A549 (cell line): Measurements from ENCODE around the gene EXOC2. TPM values are rescaled to one million over a fixed set of nuclear protein-coding genes. Genes with fewer than 3 reads are reported as not detected.

Experiments used
- ATAC-seq, 2 experiments: fragments of 200-7000 bp in 1 of 2; fragments of >200 bp in 1 of 2; cut with Nextera tagmentation in 1 of 2; cut with Tn5 transposase in 1 of 2; 3 replicates each; pipeline versions ENCODE4 v1.8.0 to v1.9.1; 2018 to 2020; ENCODE audit warnings: mild to moderate bottlenecking in 1 of 2, moderate library complexity in 1 of 2
- CTCF ChIA-PET: fragments of 300-600 bp; sonication (Branson Sonifier 250); formaldehyde crosslinking; extraction: SDS; loops from one replicate; lab custom pipeline; 2021; ENCODE audit warnings: antibody characterized with exemption, inconsistent platforms; lab: Yijun Ruan, JAX
- POLR2A ChIA-PET: fragments of 350-600 bp; formaldehyde crosslinking; extraction: SDS; loops from one replicate; lab custom pipeline; 2021; ENCODE audit warnings: antibody characterized with exemption, inconsistent platforms; lab: Yijun Ruan, JAX
- DNase-seq, 2 experiments: peaks; one replicate each; pipeline versions ENCODE4 v3.0.0 to v3.0.0-alpha.2; 2011 to 2016; ENCODE audit warnings: low read depth in 1 of 2, low spot score in 1 of 2
- FAIRE-seq: peaks from 2 replicates; lab custom pipeline; 2011; peaks lifted over from hg19 to GRCh38; lab: Jason Lieb, UNC
- H3K27ac ChIP-seq, 2 experiments: fragments of >200 bp; sonication (Bioruptor Twin); formaldehyde crosslinking; 3 replicates each; pipeline ENCODE4 v1.5.1; 2016 to 2017
- H3K4me1 ChIP-seq: fragments of >200 bp; sonication (Bioruptor Twin); formaldehyde crosslinking; 3 replicates; pipeline ENCODE4 v1.6.1; 2016
- H3K4me2 ChIP-seq: fragments of >200 bp; sonication (Bioruptor Twin); formaldehyde crosslinking; 3 replicates; pipeline ENCODE4 v1.6.1; 2016
- H3K4me3 ChIP-seq: fragments of >200 bp; sonication (Bioruptor Twin); formaldehyde crosslinking; 3 replicates; pipeline ENCODE4 v1.5.1; 2016
- H3K9me3 ChIP-seq: fragments of >200 bp; sonication (Bioruptor Twin); formaldehyde crosslinking; 3 replicates; pipeline ENCODE4 v1.6.1; 2016
- BHLHE40 ChIP-seq: IDR thresholded peaks from 2 replicates; pipeline ENCODE4 v1.6.1; 2012; ENCODE audit warnings: low read depth, low read length, inconsistent platforms
- CTCF ChIP-seq: fragments of >200 bp; sonication (Bioruptor Twin); formaldehyde crosslinking; IDR thresholded peaks from 3 replicates; pipeline ENCODE4 v1.5.1; 2016
- E2F6 ChIP-seq: IDR thresholded peaks from 2 replicates; pipeline ENCODE4 v1.6.1; 2012; ENCODE audit warnings: low read depth, borderline replicate concordance
- ELK1 ChIP-seq: fragments of 150-350 bp; IDR thresholded peaks from 2 replicates; pipeline ENCODE4 v1.6.1; 2014; ENCODE audit warnings: low read depth, mild to moderate bottlenecking, low read length
- EP300 ChIP-seq, 2 experiments: fragments of >200 bp; sonication (Bioruptor Twin); formaldehyde crosslinking; IDR thresholded peaks; 2 replicates in 1 of 2; 3 replicates in 1 of 2; pipeline ENCODE4 v1.6.1; 2016 to 2017
- ESRRA ChIP-seq: fragments of 150-350 bp; IDR thresholded peaks from 2 replicates; pipeline ENCODE4 v1.6.1; 2014; ENCODE audit warnings: mild to moderate bottlenecking, low read length, borderline replicate concordance
- FOSL2 ChIP-seq, 2 experiments: fragments of 450-650 bp in 1 of 2; fragments of >200 bp in 1 of 2; sonication (Bioruptor Twin) in 1 of 2; formaldehyde crosslinking; IDR thresholded peaks; 2 replicates each; pipeline versions ENCODE4 v1.5.0 to v1.6.1; 2016 to 2020; ENCODE audit warnings: mild to moderate bottlenecking in 1 of 2, moderate library complexity in 1 of 2
- FOXS1 ChIP-seq: fragments of 250-450 bp; sonication (Bioruptor Pico); IDR thresholded peaks from 2 replicates; pipeline ENCODE4 v1.5.0; 2020; ENCODE audit warnings: mild to moderate bottlenecking, moderate library complexity
- GATA3 ChIP-seq: IDR thresholded peaks from 2 replicates; pipeline ENCODE4 v1.6.1; 2012; ENCODE audit warnings: borderline replicate concordance
- HEYL ChIP-seq: fragments of 250-450 bp; sonication (Bioruptor Pico); IDR thresholded peaks from 2 replicates; pipeline ENCODE4 v1.8.0; 2021; ENCODE audit warnings: mild to moderate bottlenecking, moderate library complexity
- HOXA7 ChIP-seq: fragments of 250-450 bp; sonication (Bioruptor Pico); IDR thresholded peaks from 2 replicates; pipeline ENCODE4 v1.5.0; 2020; ENCODE audit warnings: mild to moderate bottlenecking, moderate library complexity
- JUN ChIP-seq, 2 experiments: fragments of >200 bp; sonication (Bioruptor Twin); formaldehyde crosslinking; IDR thresholded peaks; 2 replicates in 1 of 2; 3 replicates in 1 of 2; pipeline ENCODE4 v1.6.1; 2016 to 2017
- JUNB ChIP-seq: fragments of >200 bp; sonication (Bioruptor Twin); formaldehyde crosslinking; IDR thresholded peaks from 2 replicates; pipeline ENCODE4 v1.6.1; 2016
- KDM1A ChIP-seq: fragments of 200-600 bp; sonication (generic); IDR thresholded peaks from 2 replicates; pipeline ENCODE4 v1.6.1; 2016; ENCODE audit warnings: low read depth, mild to moderate bottlenecking
- MAX ChIP-seq: IDR thresholded peaks from 2 replicates; pipeline ENCODE4 v1.6.1; 2012
- NFE2L2 ChIP-seq: fragments of 150-350 bp; conservative IDR thresholded peaks from 2 replicates; pipeline ENCODE4 v1.6.1; 2014; ENCODE audit warnings: low read length
- RAD21 ChIP-seq, 2 experiments: fragments of >200 bp in 1 of 2; sonication (Bioruptor Twin) in 1 of 2; formaldehyde crosslinking in 1 of 2; IDR thresholded peaks in 1 of 2; conservative IDR thresholded peaks in 1 of 2; 2 replicates in 1 of 2; 3 replicates in 1 of 2; pipeline ENCODE4 v1.6.1; 2012 to 2018; ENCODE audit warnings: inconsistent platforms in 1 of 2
- RCOR1 ChIP-seq: fragments of 150-350 bp; IDR thresholded peaks from 2 replicates; pipeline ENCODE4 v1.6.1; 2014; ENCODE audit warnings: antibody characterized with exemption, low read length, low read depth
- SMC3 ChIP-seq: fragments of >200 bp; sonication (Bioruptor Twin); formaldehyde crosslinking; IDR thresholded peaks from 3 replicates; pipeline ENCODE4 v1.6.1; 2018; ENCODE audit warnings: inconsistent platforms
- TP53 ChIP-seq: fragments of 250-450 bp; sonication (Bioruptor Pico); IDR thresholded peaks from 2 replicates; pipeline ENCODE4 v1.5.0; 2021; ENCODE audit warnings: mild to moderate bottlenecking, moderate library complexity
- USF2 ChIP-seq: fragments of 450-650 bp; IDR thresholded peaks from 2 replicates; pipeline ENCODE4 v1.6.1; 2014; ENCODE audit warnings: antibody characterized with exemption
- ZC3H11A ChIP-seq: fragments of 450-650 bp; IDR thresholded peaks from 2 replicates; pipeline ENCODE4 v1.6.1; 2014; ENCODE audit warnings: antibody characterized with exemption, mild to moderate bottlenecking
- ZFP36 ChIP-seq: fragments of 450-650 bp; IDR thresholded peaks from 2 replicates; pipeline ENCODE4 v1.6.1; 2014; ENCODE audit warnings: borderline replicate concordance; ENCODE audit not compliant: partially characterized antibody
- ZNF302 ChIP-seq: fragments of 250-450 bp; sonication (Bioruptor Pico); IDR thresholded peaks from 2 replicates; pipeline ENCODE4 v1.9.0; 2021; ENCODE audit warnings: inconsistent platforms, mild to moderate bottlenecking, moderate library complexity
- WGBS: methylation state at CpG from one replicate; pipeline ENCODE4 v1.1.6; 2017; ENCODE audit errors: missing lambda C conversion rate; 5-methylcytosine and 5-hydroxymethylcytosine counted together
- polyA plus RNA-seq, 4 experiments: library from polyadenylated mRNA; depleted of rRNA in 3 of 4; stranded (reverse); fragments of >200 nt; fragmentation: RNase III in 1 of 4; extraction: RNeasy Plus Mini Kit Qiagen cat#74134 plus additional on column Dnase treatment in 1 of 4; gene quantifications; 2 replicates in 3 of 4; 3 replicates in 1 of 4; pipeline ENCODE4 v1.2.3, GENCODE V29; 2011 to 2017

Gene EXOC2
- polyA plus RNA-seq, 2 of the 4 experiments (the other 2 are of a cell fraction) = 13.3 to 22.9 TPM

- H3K4me3 ChIP-seq = no peak overlapping the region
- H3K4me1 ChIP-seq = no peaks in the 10 kb centered on the region
- H3K4me2 ChIP-seq = no peak overlapping the region
- FAIRE-seq = no peak
- ChIA-PET CTCF (interaction anchor here (0.7 to 2.5 kb wide), 5 partner anchors 19 to 181 kb away, joined by 3 to 7 read pairs (median 3); no protein-coding TSS in a partner anchor), POLR2A (no interaction called here)
- 82% methylated on average over 11 of the region's 11 CpGs for WGBS
- no peak for TF ChIP-seq MAX
- no peak for TF ChIP-seq NFE2L2
- TF ChIP-seq JUN (IDR thresholded peaks at IDR 0.05) = no peak
- TF ChIP-seq ESRRA = no peak
- TF ChIP-seq ZFP36 = no peak
- TF ChIP-seq RAD21 (conservative IDR thresholded peaks at IDR 0.05 in 1 of 2, IDR thresholded peaks at IDR 0.05 in 1 of 2) = peak; percentile 16 to 28; a peak in 3 of 5 replicates
- no peak for TF ChIP-seq TP53
- TF ChIP-seq RCOR1 = no peak
- no peak for TF ChIP-seq ELK1
- peak; percentile 24; the same call in 1 of the 3 replicates for TF ChIP-seq SMC3
- no peak for TF ChIP-seq JUNB
- no peak for TF ChIP-seq HOXA7 (CRISPR knock-in tag)
- peak; percentile 20; the same call in 2 of the 3 replicates for TF ChIP-seq CTCF
- no peak for TF ChIP-seq BHLHE40
- TF ChIP-seq GATA3 = no peak
- TF ChIP-seq KDM1A = no peak
- no peaks in the 10 kb centered on the region for H3K9me3 ChIP-seq
- DNase-seq = peak in 1 of 2 experiments; percentile 3
- peak; percentile 50 to 56; a peak in 2 of 6 replicates for ATAC-seq
- H3K27ac ChIP-seq = no peak overlapping the region
Measured at GRCh38 chr6:617456-618100, 75.4 kb downstream of the EXOC2 start.

GRCh38 chr6:613981-614380 is 79.0 kb downstream of the EXOC2 start:
- Histone ChIP-seq H3K4me2 (no peak overlapping the region), H3K9me3 (no peaks in the 10 kb centered on the region), H3K4me3 (no peak overlapping the region), H3K4me1 (no peaks in the 10 kb centered on the region), H3K27ac (no peak overlapping the region)
- no peak for FAIRE-seq
- ATAC-seq = no peak
- TF ChIP-seq NFE2L2 (no peak), E2F6 (no peak), FOXS1 (CRISPR knock-in tag) (no peak), RCOR1 (no peak), CTCF (no peak), ZC3H11A (no peak), EP300 (IDR thresholded peaks at IDR 0.05) (no peak), ZNF302 (CRISPR knock-in tag) (no peak), HEYL (CRISPR knock-in tag) (no peak), USF2 (no peak), FOSL2 (IDR thresholded peaks at IDR 0.05) (no peak), FOSL2 (CRISPR knock-in tag; IDR thresholded peaks at IDR 0.05) (no peak)
- DNase-seq = no peak
- 90% methylated on average over 4 of the region's 7 CpGs for WGBS
- ChIA-PET POLR2A (no interaction called here), CTCF (interaction anchor here (2.0 kb wide), 1 partner anchor 11 kb away, joined by 5 read pairs; no protein-coding TSS in a partner anchor)
